Sigmoid colon (tissue), 7 donors: ENCODE data around the gene CDC42BPG. TPM values are rescaled to one million over a fixed set of nuclear protein-coding genes. Genes with fewer than 3 reads are reported as not detected.
A peak's percentile ranks its signal among the peaks of the same experiment; 100 is the strongest.

ENCODE experiments used
- DNase-seq: peaks from one replicate; pipeline ENCODE4 v3.0.0-alpha.2; 2019
- H3K27ac ChIP-seq, 4 donors: fragments of 200-600 bp; sonication (generic); one replicate each; pipeline ENCODE4 v1.5.1; 2016 to 2019; ENCODE audit warnings: mild to moderate bottlenecking in 1 of 4
- H3K27me3 ChIP-seq, 3 donors: fragments of 200-600 bp; sonication (generic); one replicate each; pipeline ENCODE4 v1.5.1; 2019; ENCODE audit warnings: mild to moderate bottlenecking in 1 of 3
- H3K36me3 ChIP-seq, 4 donors: fragments of 200-600 bp; sonication (generic); one replicate each; pipeline ENCODE4 v1.5.1; 2016 to 2019
- H3K4me1 ChIP-seq, 4 donors: fragments of 200-600 bp; sonication (generic); one replicate each; pipeline ENCODE4 v1.5.1; 2017 to 2019
- H3K4me3 ChIP-seq, 4 donors: fragments of 200-600 bp; sonication (generic); one replicate each; pipeline ENCODE4 v1.5.1; 2017 to 2019; ENCODE audit warnings: mild to moderate bottlenecking in 2 of 4, moderate library complexity in 1 of 4
- H3K9me3 ChIP-seq, 4 donors: fragments of 200-600 bp in 3 of 4; sonication (generic) in 3 of 4; one replicate each; pipeline versions ENCODE4 v1.5.1 to v1.6.1; 2013 to 2019
- CTCF ChIP-seq, 4 experiments: fragments of 450-650 bp in 3 of 4; fragments of 200-600 bp in 1 of 4; IDR thresholded peaks; one replicate each; pipeline ENCODE4 v1.5.1; 2016 to 2019; ENCODE audit warnings: antibody characterized with exemption in 4 of 4, mild to moderate bottlenecking in 3 of 4, moderate library complexity in 2 of 4
- EP300 ChIP-seq, 4 donors: sonication (generic); formaldehyde crosslinking; IDR thresholded peaks; one replicate each; pipeline ENCODE4 v1.6.1; 2017; ENCODE audit warnings: antibody characterized with exemption in 4 of 4
- POLR2A ChIP-seq, 2 donors: fragments of 450-650 bp; IDR thresholded peaks; one replicate each; pipeline ENCODE4 v1.6.1; 2016; ENCODE audit warnings: antibody characterized with exemption in 2 of 2, mild to moderate bottlenecking in 2 of 2, moderate library complexity in 2 of 2
- POLR2AphosphoS5 ChIP-seq, 4 donors: sonication (generic); formaldehyde crosslinking; IDR thresholded peaks; one replicate each; pipeline ENCODE4 v1.6.1; 2017; ENCODE audit warnings: antibody characterized with exemption in 4 of 4
- WGBS, 2 donors: extraction: QIAGEN DNeasy Blood & Tissue Kit; methylation state at CpG; one replicate each; pipeline ENCODE4 v1.1.7; 2013; 5-methylcytosine and 5-hydroxymethylcytosine counted together
- intact Hi-C: fragments of 100-400 bp; cut with DNase I; formaldehyde crosslinking; loops from one replicate; pipeline ENCODE4 v1.15.1; 2023
- polyA plus RNA-seq, 3 donors: library from polyadenylated mRNA; stranded (reverse); fragments of 200-250 nt; gene quantifications; one replicate each; pipeline ENCODE4 v1.2.3, GENCODE V29; 2013
- total RNA-seq, 4 donors: library from RNA; depleted of rRNA; stranded (reverse); fragments of >200 nt; gene quantifications; one replicate each; pipeline ENCODE4 v1.1.0, GENCODE V29; 2016
- donor health status: healthy with polysubstance abuse.
- donor health status: Bipolar disorder and iron deficiency.
- donor health status: healthy.

Gene CDC42BPG
- total and polyA plus RNA-seq, 7 donors: 0.16 to 39.8 (median 10.3) TPM; not detected in 1

DNA sequence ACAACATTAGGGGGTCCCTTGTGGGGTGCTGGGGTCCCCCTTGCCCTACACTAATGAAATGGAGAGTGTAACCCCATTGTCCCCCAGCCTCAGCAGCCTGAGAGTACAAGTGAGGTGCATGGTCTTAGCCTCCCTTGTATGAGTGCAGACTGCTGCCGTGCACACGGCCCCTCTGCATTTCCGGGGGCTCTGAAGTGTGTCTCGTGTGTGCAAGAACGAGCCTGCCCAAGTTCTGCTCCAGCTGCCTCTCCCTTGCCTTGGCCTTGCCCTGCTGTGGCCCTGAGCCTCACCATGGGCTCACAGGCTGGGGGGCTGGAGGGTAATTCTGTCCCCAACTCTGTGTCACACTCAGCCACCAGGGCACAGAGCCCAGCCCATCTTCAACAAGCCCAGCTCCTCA, 39.1 kb upstream of the CDC42BPG start:
- peaks cover 0 to 24% (median 22%) of the 10 kb centered on the region in 4 donors for H3K4me1 ChIP-seq
- no peak overlapping the region for H3K27ac ChIP-seq
- WGBS, 2 donors: 84 to 88% methylated on average over 5 of the region's 5 CpGs
- DNase-seq: no peak
- H3K4me3 ChIP-seq: no peak overlapping the region
- H3K9me3 ChIP-seq: no peaks in the 10 kb centered on the region
- H3K27me3 ChIP-seq: no peaks in the 10 kb centered on the region
- intact Hi-C loops: no loop called here
- no peak for TF ChIP-seq POLR2A (IDR thresholded peaks at IDR 0.05)
- TF ChIP-seq EP300 (IDR thresholded peaks at IDR 0.05): no peak
- TF ChIP-seq POLR2AphosphoS5 (IDR thresholded peaks at IDR 0.05): no peak
- no peak for TF ChIP-seq CTCF (IDR thresholded peaks at IDR 0.05)
- no peaks in the 10 kb centered on the region for H3K36me3 ChIP-seq

DNA sequence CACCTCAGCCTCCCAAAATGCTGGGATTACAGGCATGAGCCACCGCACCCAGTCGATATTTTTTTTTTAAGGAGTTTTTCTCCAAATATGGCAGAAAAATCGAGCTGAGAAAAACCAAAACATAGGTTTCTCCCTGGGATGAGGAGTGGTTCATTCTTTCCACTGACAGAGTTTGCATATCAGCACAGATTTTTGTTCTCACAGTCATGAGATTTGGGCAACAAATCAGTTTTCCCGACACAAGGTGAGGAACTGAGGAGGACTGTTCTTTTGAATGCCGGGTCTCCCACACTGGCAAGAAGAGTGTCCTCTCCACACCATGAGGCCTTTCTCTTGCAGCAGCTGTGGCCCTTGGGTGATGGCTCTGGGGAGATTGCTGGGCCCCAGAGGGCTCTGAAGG, 37.8 kb upstream of the CDC42BPG start:
- H3K4me3 ChIP-seq: no peak overlapping the region
- no peaks in the 10 kb centered on the region for H3K36me3 ChIP-seq
- intact Hi-C loops: no loop called here
- DNase-seq: no peak
- no peak for TF ChIP-seq POLR2A (IDR thresholded peaks at IDR 0.05)
- TF ChIP-seq CTCF (IDR thresholded peaks at IDR 0.05): no peak
- TF ChIP-seq EP300 (IDR thresholded peaks at IDR 0.05): no peak
- no peak for TF ChIP-seq POLR2AphosphoS5 (IDR thresholded peaks at IDR 0.05)
- H3K27me3 ChIP-seq: no peaks in the 10 kb centered on the region
- H3K9me3 ChIP-seq: no peaks in the 10 kb centered on the region
- H3K4me1 ChIP-seq: peaks cover 0 to 19% (median 13%) of the 10 kb centered on the region in 4 donors
- WGBS, 2 donors: 88 to 89% methylated on average over 5 of the region's 5 CpGs
- H3K27ac ChIP-seq: peak overlapping the region in 2 of 4 donors; percentile 27 to 32

GRCh38 chr11:64881476-64881875, 37.0 kb upstream of the CDC42BPG start:
- intact Hi-C loops: no loop called here
- Histone ChIP-seq H3K36me3 (no peaks in the 10 kb centered on the region), H3K27ac (peak overlapping the region in 2 of 4 donors; percentile 27 to 92), H3K27me3 (no peaks in the 10 kb centered on the region), H3K4me3 (no peak overlapping the region), H3K4me1 (peaks cover 0 to 26% (median 20%) of the 10 kb centered on the region in 4 donors), H3K9me3 (no peaks in the 10 kb centered on the region)
- TF ChIP-seq POLR2AphosphoS5 (IDR thresholded peaks at IDR 0.05) (no peak), CTCF (IDR thresholded peaks at IDR 0.05) (no peak), POLR2A (IDR thresholded peaks at IDR 0.05) (no peak), EP300 (IDR thresholded peaks at IDR 0.05) (no peak)
- DNase-seq: no peak
- 86 to 88% methylated on average over 8 of the region's 8 CpGs for WGBS, 2 donors

- 60 to 68% methylated on average over 14 of the region's 14 CpGs for WGBS, 2 donors
- no peak for DNase-seq
- Histone ChIP-seq H3K36me3 (no peaks in the 10 kb centered on the region), H3K27ac (peak overlapping the region; percentile 92 to 97 (median 95)), H3K9me3 (no peaks in the 10 kb centered on the region), H3K4me1 (peaks cover 0 to 36% (median 30%) of the 10 kb centered on the region in 4 donors), H3K27me3 (no peaks in the 10 kb centered on the region), H3K4me3 (no peak overlapping the region)
- intact Hi-C loops: no loop called here
- TF ChIP-seq CTCF (IDR thresholded peaks at IDR 0.05) (no peak), EP300 (IDR thresholded peaks at IDR 0.05) (no peak), POLR2AphosphoS5 (IDR thresholded peaks at IDR 0.05) (no peak)
These were observed 36.0 kb upstream of the CDC42BPG start for GRCh38 chr11:64880240-64881001.
